HEK293T (cell line): Measurements from ENCODE around the gene SLC22A14.

Source experiments
- ARNT ChIP-seq: fragments of 450-650 bp; IDR thresholded peaks from 2 replicates; pipeline ENCODE4 v1.6.1; 2017; ENCODE audit warnings: mild to moderate bottlenecking
- BHLHE40 ChIP-seq: fragments of 450-650 bp; IDR thresholded peaks from 2 replicates; pipeline ENCODE4 v1.6.1; 2016; ENCODE audit warnings: mild to moderate bottlenecking, moderate library complexity, borderline replicate concordance
- FOXK2 ChIP-seq: fragments of 450-650 bp; IDR thresholded peaks from 2 replicates; pipeline ENCODE4 v1.6.1; 2016; ENCODE audit warnings: mild to moderate bottlenecking
- HDGF ChIP-seq: fragments of 450-650 bp; IDR thresholded peaks from 2 replicates; pipeline ENCODE4 v1.6.1; 2017; ENCODE audit warnings: antibody characterized with exemption, borderline replicate concordance
- L3MBTL2 ChIP-seq: fragments of 450-650 bp; conservative IDR thresholded peaks from 2 replicates; pipeline ENCODE4 v1.6.1; 2016; ENCODE audit warnings: mild to moderate bottlenecking
- SP1 ChIP-seq: fragments of 450-650 bp; IDR thresholded peaks from 2 replicates; pipeline ENCODE4 v1.6.1; 2017
- SUZ12 ChIP-seq: fragments of 450-650 bp; IDR thresholded peaks from 2 replicates; pipeline ENCODE4 v1.6.1; 2016; ENCODE audit warnings: mild to moderate bottlenecking
- TARDBP ChIP-seq: fragments of 450-650 bp; IDR thresholded peaks from 2 replicates; pipeline ENCODE4 v1.6.1; 2016
- ZNF384 ChIP-seq: fragments of 450-650 bp; IDR thresholded peaks from 2 replicates; pipeline ENCODE4 v1.6.1; 2016
- TF ChIP-seq, protein P1 (sequence below): fragments of 450-650 bp; IDR thresholded peaks from 2 replicates; pipeline ENCODE4 v1.6.1; 2016

DNA sequence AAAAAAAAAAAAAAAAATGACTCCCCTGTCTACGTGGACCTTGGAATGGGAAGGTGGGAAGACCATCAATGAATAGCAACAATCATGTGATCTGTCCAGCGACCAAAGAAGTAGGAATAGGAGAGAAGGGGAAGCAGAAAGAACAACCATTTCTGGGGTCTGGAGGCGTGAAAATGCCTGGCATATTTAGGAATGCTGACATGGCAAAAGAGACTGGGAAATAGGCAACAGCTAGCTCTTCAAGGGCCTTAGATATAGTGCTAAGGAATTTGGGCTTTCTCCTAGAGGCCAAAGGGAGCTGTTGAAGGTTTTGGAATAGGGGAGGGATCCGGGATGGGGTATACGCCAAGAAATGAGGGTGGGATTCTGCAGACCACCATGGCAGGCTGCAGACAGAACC, 10.5 kb upstream of the SLC22A14 start:
- TF ChIP-seq L3MBTL2 (no peak), SP1 (no peak), BHLHE40 (no peak), TARDBP (no peak), ARNT (no peak), ZNF384 (no peak), FOXK2 (no peak), HDGF (no peak), SUZ12 (no peak)
- TF ChIP-seq, protein P1, sequence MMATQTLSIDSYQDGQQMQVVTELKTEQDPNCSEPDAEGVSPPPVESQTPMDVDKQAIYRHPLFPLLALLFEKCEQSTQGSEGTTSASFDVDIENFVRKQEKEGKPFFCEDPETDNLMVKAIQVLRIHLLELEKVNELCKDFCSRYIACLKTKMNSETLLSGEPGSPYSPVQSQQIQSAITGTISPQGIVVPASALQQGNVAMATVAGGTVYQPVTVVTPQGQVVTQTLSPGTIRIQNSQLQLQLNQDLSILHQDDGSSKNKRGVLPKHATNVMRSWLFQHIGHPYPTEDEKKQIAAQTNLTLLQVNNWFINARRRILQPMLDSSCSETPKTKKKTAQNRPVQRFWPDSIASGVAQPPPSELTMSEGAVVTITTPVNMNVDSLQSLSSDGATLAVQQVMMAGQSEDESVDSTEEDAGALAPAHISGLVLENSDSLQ, result no peak
